Measurements from ENCODE around the gene COL21A1. TPM values are rescaled to one million over a fixed set of nuclear protein-coding genes. Genes with fewer than 3 reads are reported as not detected.

Gene COL21A1
- total RNA-seq, 4 donors from 2014 or later = 16.9 to 29.9 (median 24.2) TPM

- peaks cover 0 to 4% (median 2%) of the 10 kb centered on the region in 4 donors for H3K9me3 ChIP-seq
- no peak for TF ChIP-seq POLR2A (IDR thresholded peaks at IDR 0.05)
- no peak for TF ChIP-seq EP300 (IDR thresholded peaks at IDR 0.05)
- no peak for TF ChIP-seq CTCF (IDR thresholded peaks at IDR 0.05)
- H3K4me1 ChIP-seq = no peaks in the 10 kb centered on the region
- H3K27me3 ChIP-seq = no peaks in the 10 kb centered on the region
- H3K4me3 ChIP-seq = no peak overlapping the region
- DNase-seq (ENCODE audit: low spot score in 2 of 2) = no peak
- WGBS, 2 donors = 96 to 97% methylated on average over 2 of the region's 2 CpGs
- no peak overlapping the region for H3K27ac ChIP-seq
- H3K36me3 ChIP-seq = peaks cover 0 to 15% (median 0%) of the 10 kb centered on the region in 3 donors
These were observed 167.4 kb downstream of the COL21A1 start for GRCh38 chr6:56079751-56080540.

GRCh38 chr6:56076033-56076432 is 171.3 kb downstream of the COL21A1 start:
- TF ChIP-seq CTCF (IDR thresholded peaks at IDR 0.05) (no peak), EP300 (IDR thresholded peaks at IDR 0.05) (no peak), POLR2A (IDR thresholded peaks at IDR 0.05) (no peak)
- no peak overlapping the region for H3K27ac ChIP-seq

GRCh38 chr6:56073761-56074160 is 173.6 kb downstream of the COL21A1 start:
- peaks cover 0 to 15% (median 0%) of the 10 kb centered on the region in 3 donors for H3K36me3 ChIP-seq
- DNase-seq (ENCODE audit: low spot score in 2 of 2) = no peak
- H3K9me3 ChIP-seq = peaks cover 0 to 4% (median 2%) of the 10 kb centered on the region in 4 donors
- no peak overlapping the region for H3K4me3 ChIP-seq
- TF ChIP-seq CTCF (IDR thresholded peaks at IDR 0.05) (no peak), POLR2A (IDR thresholded peaks at IDR 0.05) (no peak), EP300 (IDR thresholded peaks at IDR 0.05) (no peak)
- peaks cover 0 to 12% (median 0%) of the 10 kb centered on the region in 4 donors for H3K4me1 ChIP-seq
- no peaks in the 10 kb centered on the region for H3K27me3 ChIP-seq
- peak overlapping the region in 2 of 4 donors; percentile 50 to 73 for H3K27ac ChIP-seq

More at GRCh38 chr6:56076033-56076432, 171.3 kb downstream of the COL21A1 start:
- H3K36me3 ChIP-seq = peaks cover 0 to 15% (median 0%) of the 10 kb centered on the region in 3 donors
- peaks cover 0 to 12% (median 0%) of the 10 kb centered on the region in 4 donors for H3K4me1 ChIP-seq
- H3K9me3 ChIP-seq = peaks cover 0 to 4% (median 2%) of the 10 kb centered on the region in 4 donors
- H3K27me3 ChIP-seq = no peaks in the 10 kb centered on the region
- H3K4me3 ChIP-seq = no peak overlapping the region
- DNase-seq (ENCODE audit: low spot score in 2 of 2) = no peak

GRCh38 chr6:56073315-56073714 is 174.1 kb downstream of the COL21A1 start:
- H3K36me3 ChIP-seq = peaks cover 0 to 15% (median 0%) of the 10 kb centered on the region in 3 donors
- H3K27ac ChIP-seq = peak overlapping the region in 2 of 4 donors; percentile 50 to 73
- 57 to 64% methylated on average over 1 of the region's 1 CpG for WGBS, 2 donors
- H3K27me3 ChIP-seq = no peaks in the 10 kb centered on the region
- no peak overlapping the region for H3K4me3 ChIP-seq
- H3K4me1 ChIP-seq = peaks cover 0 to 12% (median 0%) of the 10 kb centered on the region in 4 donors
- TF ChIP-seq CTCF (IDR thresholded peaks at IDR 0.05) (no peak), EP300 (IDR thresholded peaks at IDR 0.05) (no peak), POLR2A (IDR thresholded peaks at IDR 0.05) (no peak)
- H3K9me3 ChIP-seq = peaks cover 0 to 4% (median 2%) of the 10 kb centered on the region in 4 donors
- no peak for DNase-seq (ENCODE audit: low spot score in 2 of 2)

GRCh38 chr6:56072856-56073255 is 174.5 kb downstream of the COL21A1 start:
- TF ChIP-seq POLR2A (IDR thresholded peaks at IDR 0.05) (no peak), EP300 (IDR thresholded peaks at IDR 0.05) (peak in 1 of 2 donors; percentile 33)
- Histone ChIP-seq H3K4me1 (peaks cover 0 to 12% (median 0%) of the 10 kb centered on the region in 4 donors), H3K27ac (peak overlapping the region in 2 of 4 donors; percentile 50 to 73), H3K9me3 (peaks cover 0 to 4% (median 2%) of the 10 kb centered on the region in 4 donors), H3K36me3 (peaks cover 0 to 15% (median 0%) of the 10 kb centered on the region in 3 donors), H3K27me3 (no peaks in the 10 kb centered on the region), H3K4me3 (no peak overlapping the region)
- WGBS, 2 donors = 31 to 56% methylated on average over 1 of the region's 1 CpG
- DNase-seq (ENCODE audit: low spot score in 2 of 2) = no peak
